IPS-20b (cell line): Measurements from ENCODE around the gene TMF1.

Experiments used
- H3K27ac ChIP-seq: one replicate; pipeline ENCODE4 v1.5.1; 2013; ENCODE audit warnings: low read length
- H3K27me3 ChIP-seq: 2 replicates; pipeline ENCODE4 v1.6.1; 2013; ENCODE audit warnings: mild to moderate bottlenecking, low read length, inconsistent platforms; ENCODE audit not compliant: insufficient read depth
- H3K36me3 ChIP-seq: 2 replicates; pipeline ENCODE4 v1.6.1; 2013; ENCODE audit warnings: low read depth, mild to moderate bottlenecking, inconsistent platforms, low read length, moderate library complexity; ENCODE audit not compliant: insufficient read depth
- H3K4me1 ChIP-seq: 2 replicates; pipeline ENCODE4 v1.6.1; 2013; ENCODE audit warnings: mild to moderate bottlenecking, control low read depth, inconsistent platforms, low read length, moderate library complexity; ENCODE audit not compliant: insufficient read depth
- H3K4me3 ChIP-seq: 2 replicates; pipeline ENCODE4 v1.5.1; 2013; ENCODE audit warnings: mild to moderate bottlenecking, low read length, inconsistent platforms
- H3K9ac ChIP-seq: 2 replicates; pipeline ENCODE4 v1.6.1; 2013; ENCODE audit warnings: low read depth, mild to moderate bottlenecking, inconsistent platforms, low read length, moderate library complexity
- H3K9me3 ChIP-seq: 2 replicates; pipeline ENCODE4 v1.6.1; 2013; ENCODE audit warnings: mild to moderate bottlenecking, low read depth, low read length, inconsistent platforms; ENCODE audit not compliant: insufficient read depth

The TMF1 gene

GRCh38 chr3:68986496-68987208 lies 65.5 kb downstream of the TMF1 start:
- H3K9ac ChIP-seq, result no peak overlapping the region
- no peak overlapping the region for H3K4me3 ChIP-seq
- no peaks in the 10 kb centered on the region for H3K9me3 ChIP-seq
- no peaks in the 10 kb centered on the region for H3K27me3 ChIP-seq
- H3K36me3 ChIP-seq, result peaks cover 79% of the 10 kb centered on the region
- H3K27ac ChIP-seq, result no peak overlapping the region
- no peaks in the 10 kb centered on the region for H3K4me1 ChIP-seq

- H3K4me3 ChIP-seq, result no peak overlapping the region
- H3K4me1 ChIP-seq, result no peaks in the 10 kb centered on the region
- peaks cover 85% of the 10 kb centered on the region for H3K36me3 ChIP-seq
- H3K9ac ChIP-seq, result no peak overlapping the region
- H3K27ac ChIP-seq, result no peak overlapping the region
- no peaks in the 10 kb centered on the region for H3K9me3 ChIP-seq
- no peaks in the 10 kb centered on the region for H3K27me3 ChIP-seq
Observed at GRCh38 chr3:68985146-68985790, 66.9 kb downstream of the TMF1 start.

GRCh38 chr3:68984011-68984530 lies 68.1 kb downstream of the TMF1 start:
- H3K4me1 ChIP-seq, result no peaks in the 10 kb centered on the region
- no peak overlapping the region for H3K4me3 ChIP-seq
- peaks cover 97% of the 10 kb centered on the region for H3K36me3 ChIP-seq
- H3K9ac ChIP-seq, result no peak overlapping the region
- H3K9me3 ChIP-seq, result no peaks in the 10 kb centered on the region
- no peak overlapping the region for H3K27ac ChIP-seq
- H3K27me3 ChIP-seq, result no peaks in the 10 kb centered on the region

- Histone ChIP-seq H3K36me3 (peaks cover 74% of the 10 kb centered on the region), H3K9ac (no peak overlapping the region), H3K4me1 (no peaks in the 10 kb centered on the region), H3K4me3 (no peak overlapping the region), H3K9me3 (no peaks in the 10 kb centered on the region), H3K27ac (no peak overlapping the region), H3K27me3 (no peaks in the 10 kb centered on the region)
Observed at GRCh38 chr3:68977486-68978167, 74.5 kb downstream of the TMF1 start.

GRCh38 chr3:68974711-68975110 lies 77.4 kb downstream of the TMF1 start:
- Histone ChIP-seq H3K9me3 (no peaks in the 10 kb centered on the region), H3K36me3 (peaks cover 45% of the 10 kb centered on the region), H3K4me1 (no peaks in the 10 kb centered on the region), H3K9ac (no peak overlapping the region), H3K27ac (no peak overlapping the region), H3K27me3 (no peaks in the 10 kb centered on the region), H3K4me3 (no peak overlapping the region)

GRCh38 chr3:68973639-68974038 lies 78.5 kb downstream of the TMF1 start:
- Histone ChIP-seq H3K9me3 (no peaks in the 10 kb centered on the region), H3K4me3 (no peak overlapping the region), H3K27ac (no peak overlapping the region), H3K36me3 (peaks cover 34% of the 10 kb centered on the region), H3K4me1 (no peaks in the 10 kb centered on the region), H3K9ac (no peak overlapping the region), H3K27me3 (no peaks in the 10 kb centered on the region)

GRCh38 chr3:68972358-68972979 lies 79.7 kb downstream of the TMF1 start:
- Histone ChIP-seq H3K4me3 (no peak overlapping the region), H3K9ac (no peak overlapping the region), H3K9me3 (no peaks in the 10 kb centered on the region), H3K27me3 (no peaks in the 10 kb centered on the region), H3K36me3 (peaks cover 22% of the 10 kb centered on the region), H3K4me1 (no peaks in the 10 kb centered on the region), H3K27ac (no peak overlapping the region)
